ENCODE data around the gene SEPTIN12.

SEPTIN12 gene

DNA sequence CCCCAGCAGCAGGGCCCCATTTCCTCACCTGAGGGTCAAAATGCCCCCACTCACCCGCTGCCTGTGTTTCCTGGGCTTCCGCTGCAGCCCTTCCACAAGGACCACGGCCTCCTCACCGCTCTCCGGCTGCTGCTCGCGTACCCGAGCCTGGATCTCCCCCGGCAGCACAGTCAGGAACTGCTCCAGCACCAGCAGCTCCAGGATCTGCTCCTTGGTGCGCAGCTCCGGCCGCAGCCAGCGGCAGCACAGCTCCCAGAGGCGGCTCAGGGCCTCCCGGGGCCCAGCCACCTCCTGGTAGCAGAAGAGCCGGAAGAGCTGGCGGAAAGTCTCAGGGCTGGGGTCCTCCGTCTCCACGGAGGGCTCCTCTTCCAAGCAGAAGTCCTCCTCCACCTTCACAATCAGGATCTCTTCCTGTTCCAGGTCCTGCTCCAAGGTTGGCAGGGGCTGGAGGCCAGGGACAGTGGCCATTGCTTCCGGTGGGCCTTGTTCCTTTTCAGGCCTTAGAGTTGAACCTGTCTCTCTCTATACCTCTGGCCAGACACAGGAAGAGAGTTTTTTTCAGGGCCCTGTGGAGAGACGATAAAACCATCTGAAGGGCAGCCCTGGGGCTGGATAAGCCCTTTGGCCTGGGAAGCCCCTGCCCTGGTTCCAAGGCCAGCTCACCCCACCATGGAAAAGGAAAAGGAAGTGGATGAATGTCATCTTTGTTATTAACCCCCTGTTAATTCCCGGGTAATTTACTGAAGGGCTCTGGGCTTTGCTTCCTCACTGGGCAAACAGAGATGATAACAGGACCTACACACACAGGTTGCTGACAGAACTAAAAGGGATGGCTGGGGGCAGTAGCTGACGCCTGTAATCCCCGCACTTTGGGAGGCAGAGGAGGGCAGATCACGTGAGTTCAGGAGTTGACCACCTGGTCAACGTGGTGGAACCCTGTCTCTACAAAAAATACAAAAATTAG is 22.4 kb downstream of the SEPTIN12 start:
- Histone ChIP-seq H2AFZ (ENCODE audit: low read depth, low read length) (peak overlapping the region; percentile 98), H4K20me1 (ENCODE audit: insufficient read depth, low read length) (0 out of 2 replicates have a peak, but pooled peaks cover 3% of the 10 kb centered on the region), H3K4me2 (ENCODE audit: insufficient read depth, low read length) (peak overlapping the region; percentile 85), H3K27me3 (ENCODE audit: insufficient read depth, low read length, poor library complexity) (no peaks in the 10 kb centered on the region), H3K36me3 (ENCODE audit: insufficient read depth, low read length) (peaks cover 42% of the 10 kb centered on the region), H3K4me3 (ENCODE audit: low read depth in 1 of 2, low read length in 2 of 2) (peak overlapping the region; percentile 84 to 89; a peak in 3 of 4 replicates), H3K4me1 (ENCODE audit: insufficient read depth, low read length) (peaks cover 34% of the 10 kb centered on the region), H3K27ac (ENCODE audit: low read length) (peak overlapping the region; percentile 75), H3K9ac (ENCODE audit: low read depth, low read length) (peak overlapping the region; percentile 84), H3K9me3 (ENCODE audit: insufficient read depth, low read length, severe bottlenecking) (no peaks in the 10 kb centered on the region), H3K79me2 (ENCODE audit: insufficient read depth, low read length) (peaks cover 26% of the 10 kb centered on the region)
- TF ChIP-seq EZH2 (IDR thresholded peaks at IDR 0.05; ENCODE audit: borderline replicate concordance, low read depth, low read length, severe bottlenecking): no peak
- TF ChIP-seq, protein P1, sequence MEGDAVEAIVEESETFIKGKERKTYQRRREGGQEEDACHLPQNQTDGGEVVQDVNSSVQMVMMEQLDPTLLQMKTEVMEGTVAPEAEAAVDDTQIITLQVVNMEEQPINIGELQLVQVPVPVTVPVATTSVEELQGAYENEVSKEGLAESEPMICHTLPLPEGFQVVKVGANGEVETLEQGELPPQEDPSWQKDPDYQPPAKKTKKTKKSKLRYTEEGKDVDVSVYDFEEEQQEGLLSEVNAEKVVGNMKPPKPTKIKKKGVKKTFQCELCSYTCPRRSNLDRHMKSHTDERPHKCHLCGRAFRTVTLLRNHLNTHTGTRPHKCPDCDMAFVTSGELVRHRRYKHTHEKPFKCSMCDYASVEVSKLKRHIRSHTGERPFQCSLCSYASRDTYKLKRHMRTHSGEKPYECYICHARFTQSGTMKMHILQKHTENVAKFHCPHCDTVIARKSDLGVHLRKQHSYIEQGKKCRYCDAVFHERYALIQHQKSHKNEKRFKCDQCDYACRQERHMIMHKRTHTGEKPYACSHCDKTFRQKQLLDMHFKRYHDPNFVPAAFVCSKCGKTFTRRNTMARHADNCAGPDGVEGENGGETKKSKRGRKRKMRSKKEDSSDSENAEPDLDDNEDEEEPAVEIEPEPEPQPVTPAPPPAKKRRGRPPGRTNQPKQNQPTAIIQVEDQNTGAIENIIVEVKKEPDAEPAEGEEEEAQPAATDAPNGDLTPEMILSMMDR (IDR thresholded peaks at IDR 0.05; ENCODE audit: borderline replicate concordance, extremely low read depth, low read length, poor library complexity, severe bottlenecking): no peak
- no peak for ATAC-seq (ENCODE audit: insufficient read depth, low read depth)
- DNase-seq: no peak

DNA sequence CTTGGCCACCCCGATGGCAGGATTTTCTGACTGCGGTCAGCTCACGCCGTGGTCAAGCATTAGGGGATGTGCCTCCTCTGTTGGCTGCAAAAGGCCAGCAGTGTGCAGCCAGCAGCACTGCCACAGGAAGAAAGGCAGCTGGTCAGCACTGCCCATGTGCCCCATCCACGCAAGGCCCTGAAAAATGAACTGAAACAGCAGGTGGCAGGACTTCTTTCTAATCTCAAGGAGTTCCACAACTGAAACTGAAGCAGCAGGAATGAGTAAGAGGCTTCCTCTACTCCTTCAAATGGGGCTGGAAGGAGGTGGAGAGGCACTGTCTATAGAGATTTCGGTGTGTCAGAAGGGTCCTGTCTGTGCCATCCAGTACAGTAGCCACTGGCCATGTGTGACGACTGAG is 24.4 kb downstream of the SEPTIN12 start:
- ATAC-seq (ENCODE audit: insufficient read depth, low read depth) (no peak), DNase-seq (no peak)
- Histone ChIP-seq H3K27me3 (ENCODE audit: insufficient read depth, low read length, poor library complexity) (no peaks in the 10 kb centered on the region), H3K9me3 (ENCODE audit: insufficient read depth, low read length, severe bottlenecking) (no peaks in the 10 kb centered on the region), H3K36me3 (ENCODE audit: insufficient read depth, low read length) (peaks cover 62% of the 10 kb centered on the region), H3K9ac (ENCODE audit: low read depth, low read length) (no peak overlapping the region), H3K4me2 (ENCODE audit: insufficient read depth, low read length) (no peak overlapping the region), H2AFZ (ENCODE audit: low read depth, low read length) (no peak overlapping the region), H3K27ac (ENCODE audit: low read length) (no peak overlapping the region), H3K79me2 (ENCODE audit: insufficient read depth, low read length) (peaks cover 26% of the 10 kb centered on the region), H4K20me1 (ENCODE audit: insufficient read depth, low read length) (0 out of 2 replicates have a peak, but pooled peaks cover 3% of the 10 kb centered on the region), H3K4me3 (ENCODE audit: low read depth in 1 of 2, low read length in 2 of 2) (no peak overlapping the region), H3K4me1 (ENCODE audit: insufficient read depth, low read length) (peaks cover 34% of the 10 kb centered on the region)
- TF ChIP-seq, protein P1 (IDR thresholded peaks at IDR 0.05; ENCODE audit: borderline replicate concordance, extremely low read depth, low read length, poor library complexity, severe bottlenecking): no peak
- no peak for TF ChIP-seq EZH2 (IDR thresholded peaks at IDR 0.05; ENCODE audit: borderline replicate concordance, low read depth, low read length, severe bottlenecking)

DNA sequence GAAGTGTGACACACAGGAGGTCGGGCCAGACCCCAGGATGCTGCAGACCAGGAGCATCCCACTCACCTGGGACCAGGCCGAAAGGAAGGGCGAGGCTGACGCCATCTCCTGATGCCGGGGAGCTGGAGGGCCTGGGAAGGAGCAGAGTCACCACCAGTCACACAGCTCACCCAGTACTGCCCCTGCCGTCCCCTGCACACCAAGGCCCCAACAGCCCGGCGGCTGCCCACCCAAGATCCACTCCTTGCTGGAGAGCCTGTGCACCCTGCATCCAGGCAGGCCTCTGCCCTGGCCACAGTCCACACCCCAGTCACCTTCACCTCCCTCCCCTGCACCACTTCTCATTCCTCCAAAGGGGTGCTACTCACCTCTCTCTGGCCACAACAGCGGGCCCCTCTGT is 25.9 kb downstream of the SEPTIN12 start:
- 0 out of 2 replicates have a peak, but pooled peaks cover 3% of the 10 kb centered on the region for H4K20me1 ChIP-seq (ENCODE audit: insufficient read depth, low read length)
- DNase-seq: no peak
- no peak overlapping the region for H3K27ac ChIP-seq (ENCODE audit: low read length)
- no peak overlapping the region for H3K4me2 ChIP-seq (ENCODE audit: insufficient read depth, low read length)
- no peaks in the 10 kb centered on the region for H3K27me3 ChIP-seq (ENCODE audit: insufficient read depth, low read length, poor library complexity)
- TF ChIP-seq, protein P1 (IDR thresholded peaks at IDR 0.05; ENCODE audit: borderline replicate concordance, extremely low read depth, low read length, poor library complexity, severe bottlenecking): no peak
- no peak for TF ChIP-seq EZH2 (IDR thresholded peaks at IDR 0.05; ENCODE audit: borderline replicate concordance, low read depth, low read length, severe bottlenecking)
- no peak overlapping the region for H3K4me3 ChIP-seq (ENCODE audit: low read depth in 1 of 2, low read length in 2 of 2)
- peaks cover 18% of the 10 kb centered on the region for H3K4me1 ChIP-seq (ENCODE audit: insufficient read depth, low read length)
- H3K36me3 ChIP-seq (ENCODE audit: insufficient read depth, low read length): peaks cover 73% of the 10 kb centered on the region
- H3K9me3 ChIP-seq (ENCODE audit: insufficient read depth, low read length, severe bottlenecking): no peaks in the 10 kb centered on the region
- H2AFZ ChIP-seq (ENCODE audit: low read depth, low read length): no peak overlapping the region
- no peak overlapping the region for H3K9ac ChIP-seq (ENCODE audit: low read depth, low read length)
- ATAC-seq (ENCODE audit: insufficient read depth, low read depth): no peak
- H3K79me2 ChIP-seq (ENCODE audit: insufficient read depth, low read length): peaks cover 25% of the 10 kb centered on the region
